ENCODE data around the gene LMAN1L. TPM values are rescaled to one million over a fixed set of nuclear protein-coding genes. Genes with fewer than 3 reads are reported as not detected.

The LMAN1L gene
- total and polyA plus RNA-seq, 10 donors: 2.4 to 164 (median 81.2) TPM

GRCh38 chr15:74802290-74802689 lies 10.3 kb upstream of the LMAN1L start:
- intact Hi-C loops (cut with DNase I; ENCODE audit: low total_unique reads): loop anchor here (5.0 kb wide), 1 partner anchor 35 kb away; no protein-coding TSS in a partner anchor
- H3K27ac ChIP-seq: no peak overlapping the region
- peaks cover 31 to 46% (median 38%) of the 10 kb centered on the region in 6 donors for H3K4me1 ChIP-seq
- TF ChIP-seq POLR2AphosphoS5 (IDR thresholded peaks at IDR 0.05) (peak in 1 of 3 donors; percentile 67), POLR2A (IDR thresholded peaks at IDR 0.05) (no peak), CTCF (IDR thresholded peaks at IDR 0.05 in 8 of 11, conservative IDR thresholded peaks at IDR 0.05 in 3 of 11) (no peak)
- H3K27me3 ChIP-seq (replicated peaks in 1 of 7): no peaks in the 10 kb centered on the region
- H3K4me3 ChIP-seq: no peak overlapping the region
- no peaks in the 10 kb centered on the region for H3K9me3 ChIP-seq
- DNase-seq: no peak
- 81 to 96% (median 93%) methylated on average over 12 to 20 of the region's 20 CpGs for WGBS, 5 donors
- peaks cover 0 to 81% (median 59%) of the 10 kb centered on the region in 6 donors for H3K36me3 ChIP-seq

- H3K4me1 ChIP-seq: peaks cover 24 to 45% (median 32%) of the 10 kb centered on the region in 6 donors
- H3K9me3 ChIP-seq: no peaks in the 10 kb centered on the region
- intact Hi-C loops (cut with DNase I; ENCODE audit: low total_unique reads): loop anchor here (5.0 kb wide), 1 partner anchor 36 kb away; no protein-coding TSS in a partner anchor
- H3K36me3 ChIP-seq: peaks cover 0 to 74% (median 59%) of the 10 kb centered on the region in 6 donors
- no peak overlapping the region for H3K27ac ChIP-seq
- DNase-seq: no peak
- TF ChIP-seq CTCF (IDR thresholded peaks at IDR 0.05 in 8 of 11, conservative IDR thresholded peaks at IDR 0.05 in 3 of 11) (no peak), POLR2AphosphoS5 (IDR thresholded peaks at IDR 0.05) (peak in 1 of 3 donors; percentile 56), POLR2A (IDR thresholded peaks at IDR 0.05) (no peak)
- no peak overlapping the region for H3K4me3 ChIP-seq
- WGBS, 5 donors: 88 to 92% (median 90%) methylated on average over 29 to 31 of the region's 31 CpGs
- no peaks in the 10 kb centered on the region for H3K27me3 ChIP-seq (replicated peaks in 1 of 7)
These were observed 9.7 kb upstream of the LMAN1L start for GRCh38 chr15:74802862-74803447.

- WGBS, 5 donors: 69 to 87% (median 77%) methylated on average over 6 of the region's 6 CpGs
- no peak overlapping the region for H3K4me3 ChIP-seq
- H3K27me3 ChIP-seq (replicated peaks in 1 of 7): no peaks in the 10 kb centered on the region
- DNase-seq: no peak
- peaks cover 7 to 41% (median 15%) of the 10 kb centered on the region in 6 donors for H3K4me1 ChIP-seq
- intact Hi-C loops (cut with DNase I; ENCODE audit: low total_unique reads): loop anchor here (5.0 kb wide), 1 partner anchor 38 kb away; no protein-coding TSS in a partner anchor
- H3K9me3 ChIP-seq: no peaks in the 10 kb centered on the region
- TF ChIP-seq POLR2AphosphoS5 (IDR thresholded peaks at IDR 0.05) (peak in 2 of 3 donors; percentile 54 to 67), CTCF (IDR thresholded peaks at IDR 0.05 in 8 of 11, conservative IDR thresholded peaks at IDR 0.05 in 3 of 11) (no peak)
- H3K27ac ChIP-seq: peak overlapping the region in 2 of 8 donors; percentile 23 to 40
- peaks cover 0 to 55% (median 44%) of the 10 kb centered on the region in 6 donors for H3K36me3 ChIP-seq
These were observed 7.7 kb upstream of the LMAN1L start for GRCh38 chr15:74804935-74805334.

- H3K27ac ChIP-seq: peak overlapping the region in 1 of 8 donors; percentile 45
- no peak for DNase-seq
- no peak for TF ChIP-seq POLR2A (IDR thresholded peaks at IDR 0.05)
- TF ChIP-seq POLR2AphosphoS5 (IDR thresholded peaks at IDR 0.05): peak in 1 of 3 donors; percentile 2
- TF ChIP-seq CTCF (IDR thresholded peaks at IDR 0.05 in 8 of 11, conservative IDR thresholded peaks at IDR 0.05 in 3 of 11): no peak
- intact Hi-C loops (cut with DNase I; ENCODE audit: low total_unique reads): no loop called here
- H3K9me3 ChIP-seq: no peaks in the 10 kb centered on the region
- 70 to 87% (median 77%) methylated on average over 5 of the region's 5 CpGs for WGBS, 5 donors
- H3K36me3 ChIP-seq: peaks cover 0 to 31% (median 21%) of the 10 kb centered on the region in 6 donors
- peaks cover 0 to 27% (median 4%) of the 10 kb centered on the region in 6 donors for H3K4me1 ChIP-seq
- no peak overlapping the region for H3K4me3 ChIP-seq
- no peaks in the 10 kb centered on the region for H3K27me3 ChIP-seq (replicated peaks in 1 of 7)
These were observed 5.4 kb upstream of the LMAN1L start for GRCh38 chr15:74807282-74807681.
